T-helper 22 cell (primary cell): Measurements from ENCODE around the gene DHDDS.
"Not testable (repeated sequence)": the region's sequence is repeated elsewhere in the genome, so short reads cannot be mapped to it uniquely, and the experiment has no call there.

Experiments
- DNase-seq: peaks from one replicate; pipeline ENCODE4 v3.0.0-alpha.2; 2020; ENCODE audit warnings: low read depth

The DHDDS gene

GRCh38 chr1:26475989-26476388, 43.9 kb downstream of the DHDDS start:
- no peak for DNase-seq

GRCh38 chr1:26476958-26477357, 44.8 kb downstream of the DHDDS start:
- DNase-seq, result no peak

- no peak for DNase-seq
These were observed 45.5 kb downstream of the DHDDS start for GRCh38 chr1:26477446-26478152.

- DNase-seq, result no peak
These were observed 46.0 kb downstream of the DHDDS start for GRCh38 chr1:26478159-26478558.

- no peak for DNase-seq
These were observed 46.9 kb downstream of the DHDDS start for GRCh38 chr1:26478988-26479387.

GRCh38 chr1:26482921-26483320, 50.8 kb downstream of the DHDDS start:
- no peak for DNase-seq

- DNase-seq, result no peak
These were observed 51.9 kb downstream of the DHDDS start for GRCh38 chr1:26483980-26484379.

GRCh38 chr1:26490155-26490554, 58.0 kb downstream of the DHDDS start:
- no peak for DNase-seq

GRCh38 chr1:26493267-26493666, 61.1 kb downstream of the DHDDS start:
- no peak for DNase-seq

GRCh38 chr1:26493938-26494337, 61.8 kb downstream of the DHDDS start:
- no peak for DNase-seq

GRCh38 chr1:26496861-26497260, 64.7 kb downstream of the DHDDS start:
- DNase-seq, result no peak

GRCh38 chr1:26498894-26499293, 66.8 kb downstream of the DHDDS start:
- no peak for DNase-seq

- peak; percentile 75 for DNase-seq
These were observed 68.5 kb downstream of the DHDDS start for GRCh38 chr1:26500488-26501175.

- not testable (repeated sequence) for DNase-seq
These were observed 78.6 kb downstream of the DHDDS start for GRCh38 chr1:26510711-26511110.

- not testable (repeated sequence) for DNase-seq
These were observed 83.7 kb downstream of the DHDDS start for GRCh38 chr1:26515836-26516235.

GRCh38 chr1:26516987-26517765, 85.1 kb downstream of the DHDDS start:
- DNase-seq, result no peak

- no peak for DNase-seq
These were observed 85.6 kb downstream of the DHDDS start for GRCh38 chr1:26517766-26518049.

- no peak for DNase-seq
These were observed 86.2 kb downstream of the DHDDS start for GRCh38 chr1:26518355-26518754.

GRCh38 chr1:26520339-26520738, 88.2 kb downstream of the DHDDS start:
- DNase-seq, result no peak
